ENCODE data around the gene FAF1. TPM values are rescaled to one million over a fixed set of nuclear protein-coding genes. Genes with fewer than 3 reads are reported as not detected.

The FAF1 gene
- total and polyA plus RNA-seq, 2 donors (not counting 1 experiment from before 2014, with no cell fraction given) = 39.6 to 40.0 TPM

GRCh38 chr1:50977575-50978143 lies 17.6 kb upstream of the FAF1 start:
- H2AFZ ChIP-seq (ENCODE audit: low read length) = peak overlapping the region; percentile 57
- peak overlapping the region; percentile 95 for H3K27ac ChIP-seq (ENCODE audit: insufficient read depth, low read length)
- no peaks in the 10 kb centered on the region for H3K27me3 ChIP-seq (ENCODE audit: control insufficient read depth, insufficient read depth, low read length)
- peak overlapping the region; percentile 76 for H3K4me2 ChIP-seq (ENCODE audit: extremely low read depth, insufficient read depth, low read length)
- H3K4me1 ChIP-seq (ENCODE audit: control insufficient read depth, extremely low read depth, insufficient read depth, low read length) = no peaks in the 10 kb centered on the region
- peak overlapping the region; percentile 92 for H3K9ac ChIP-seq (ENCODE audit: insufficient read depth, low read length)
- H3K36me3 ChIP-seq (ENCODE audit: control insufficient read depth, insufficient read depth, low read length) = no peaks in the 10 kb centered on the region
- H4K20me1 ChIP-seq (ENCODE audit: control insufficient read depth, extremely low read depth, insufficient read depth, low read length) = no peaks in the 10 kb centered on the region
- TF ChIP-seq EZH2 (IDR thresholded peaks at IDR 0.05; ENCODE audit: low read length, missing control alignments) (no peak), CTCF (conservative IDR thresholded peaks at IDR 0.05 in 1 of 2, IDR thresholded peaks at IDR 0.05 in 1 of 2; ENCODE audit: low read depth in 1 of 2, low read length in 2 of 2) (no peak)
- DNase-seq (ENCODE audit: low read depth in 2 of 2) = peak; percentile 51 to 60
- H3K79me2 ChIP-seq (ENCODE audit: control insufficient read depth, insufficient read depth, low read length) = peaks cover 50% of the 10 kb centered on the region
- H3K4me3 ChIP-seq (replicated peaks in 1 of 4; ENCODE audit: control extremely low read depth in 1 of 4, insufficient read depth in 1 of 4, low read depth in 3 of 4, low read length in 4 of 4) = peak overlapping the region; percentile 58 to 75 (median 71)
- H3K9me3 ChIP-seq (ENCODE audit: control insufficient read depth, insufficient read depth, low read depth, low read length) = no peaks in the 10 kb centered on the region

DNA sequence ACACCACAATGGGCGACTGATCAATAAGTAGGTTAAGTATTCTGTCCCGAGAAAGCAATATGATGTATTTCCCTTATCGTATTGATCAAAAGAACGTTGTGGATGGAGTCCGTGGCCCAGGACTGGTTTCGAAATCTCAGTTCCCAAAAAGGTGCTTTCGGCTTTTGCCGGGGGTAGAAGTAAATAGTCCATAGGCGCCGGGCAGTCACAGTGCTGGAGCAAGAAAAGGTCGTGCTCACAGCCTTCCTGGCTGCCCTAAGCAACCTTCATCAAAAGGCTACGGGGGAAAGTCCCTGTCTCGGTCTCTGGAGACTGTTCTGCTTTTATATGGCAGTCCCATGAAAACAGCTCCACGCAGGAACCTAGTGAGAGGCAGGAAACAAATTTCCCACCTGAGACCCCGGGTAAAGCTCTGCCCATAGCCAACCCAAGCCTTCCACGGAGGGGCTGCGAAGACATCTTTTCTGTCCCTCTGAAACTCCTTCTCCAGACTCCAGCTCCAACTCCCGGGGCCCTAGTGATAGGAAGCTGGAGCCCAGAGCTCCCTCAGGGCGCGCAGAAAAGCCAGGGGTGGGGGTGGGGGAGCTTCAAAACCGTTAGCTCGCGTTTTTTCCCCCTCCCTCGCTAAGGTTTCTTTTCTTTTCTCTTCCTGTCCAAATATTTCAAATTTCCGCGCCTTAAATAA lies 17.0 kb upstream of the FAF1 start:
- H2AFZ ChIP-seq (ENCODE audit: low read length) = peak overlapping the region; percentile 65
- H3K9ac ChIP-seq (ENCODE audit: insufficient read depth, low read length) = peak overlapping the region; percentile 92
- no peaks in the 10 kb centered on the region for H3K27me3 ChIP-seq (ENCODE audit: control insufficient read depth, insufficient read depth, low read length)
- H3K9me3 ChIP-seq (ENCODE audit: control insufficient read depth, insufficient read depth, low read depth, low read length) = no peaks in the 10 kb centered on the region
- H3K4me3 ChIP-seq (replicated peaks in 1 of 4; ENCODE audit: control extremely low read depth in 1 of 4, insufficient read depth in 1 of 4, low read depth in 3 of 4, low read length in 4 of 4) = peak overlapping the region; percentile 58 to 75 (median 68)
- H3K27ac ChIP-seq (ENCODE audit: insufficient read depth, low read length) = peak overlapping the region; percentile 95
- no peaks in the 10 kb centered on the region for H3K4me1 ChIP-seq (ENCODE audit: control insufficient read depth, extremely low read depth, insufficient read depth, low read length)
- H3K79me2 ChIP-seq (ENCODE audit: control insufficient read depth, insufficient read depth, low read length) = peaks cover 56% of the 10 kb centered on the region
- H3K4me2 ChIP-seq (ENCODE audit: extremely low read depth, insufficient read depth, low read length) = peak overlapping the region; percentile 76
- peak; percentile 51 to 52 for DNase-seq (ENCODE audit: low read depth in 2 of 2)
- H3K36me3 ChIP-seq (ENCODE audit: control insufficient read depth, insufficient read depth, low read length) = no peaks in the 10 kb centered on the region
- TF ChIP-seq EZH2 (IDR thresholded peaks at IDR 0.05; ENCODE audit: low read length, missing control alignments) (no peak), CTCF (conservative IDR thresholded peaks at IDR 0.05 in 1 of 2, IDR thresholded peaks at IDR 0.05 in 1 of 2; ENCODE audit: low read depth in 1 of 2, low read length in 2 of 2) (no peak)
- no peaks in the 10 kb centered on the region for H4K20me1 ChIP-seq (ENCODE audit: control insufficient read depth, extremely low read depth, insufficient read depth, low read length)

DNA sequence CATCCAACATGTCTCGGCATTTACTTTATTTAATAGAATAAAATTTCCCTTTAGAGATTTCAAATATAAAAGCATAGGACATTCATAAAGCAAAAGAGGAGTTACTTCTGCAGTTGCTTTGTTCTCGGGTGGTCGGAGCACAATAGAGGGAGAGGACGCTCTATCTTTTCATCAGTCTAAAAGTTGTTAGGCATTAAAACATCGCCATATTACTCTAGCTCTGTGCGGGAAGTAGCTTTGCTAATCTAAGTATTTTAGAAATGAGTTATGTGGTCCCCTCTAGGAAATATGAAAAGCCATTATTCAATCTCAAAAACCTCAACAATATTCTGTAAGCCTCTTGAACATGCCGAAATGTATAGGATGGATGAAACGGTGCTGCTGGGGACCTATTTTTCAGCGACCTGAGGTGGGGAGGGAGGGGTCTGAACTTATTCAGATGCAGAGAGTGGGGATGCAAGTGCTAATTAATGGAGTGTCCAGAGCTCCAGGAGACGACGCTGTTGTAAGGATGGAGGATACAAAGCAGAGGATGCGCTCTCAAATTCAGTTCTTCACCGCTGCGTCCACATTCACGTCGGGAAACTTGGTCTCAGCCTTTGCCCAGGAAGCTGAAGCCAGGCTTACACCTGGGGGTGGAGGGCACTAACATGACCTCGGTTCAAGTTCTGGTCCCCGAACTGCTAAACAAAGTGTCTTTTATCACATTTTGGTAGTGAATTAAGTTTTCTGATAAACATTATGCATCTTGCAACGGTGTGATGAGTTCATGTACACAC lies 16.2 kb upstream of the FAF1 start:
- TF ChIP-seq EZH2 (IDR thresholded peaks at IDR 0.05; ENCODE audit: low read length, missing control alignments) (no peak), CTCF (conservative IDR thresholded peaks at IDR 0.05 in 1 of 2, IDR thresholded peaks at IDR 0.05 in 1 of 2; ENCODE audit: low read depth in 1 of 2, low read length in 2 of 2) (no peak)
- peak in 1 of 2 donors; percentile 7 for DNase-seq (ENCODE audit: low read depth in 2 of 2)
- H3K4me2 ChIP-seq (ENCODE audit: extremely low read depth, insufficient read depth, low read length) = peak overlapping the region; percentile 76
- peak overlapping the region; percentile 65 for H2AFZ ChIP-seq (ENCODE audit: low read length)
- no peaks in the 10 kb centered on the region for H3K9me3 ChIP-seq (ENCODE audit: control insufficient read depth, insufficient read depth, low read depth, low read length)
- no peaks in the 10 kb centered on the region for H3K36me3 ChIP-seq (ENCODE audit: control insufficient read depth, insufficient read depth, low read length)
- H3K4me3 ChIP-seq (replicated peaks in 1 of 4; ENCODE audit: control extremely low read depth in 1 of 4, insufficient read depth in 1 of 4, low read depth in 3 of 4, low read length in 4 of 4) = peak overlapping the region; percentile 58 to 75 (median 68)
- peak overlapping the region; percentile 95 for H3K27ac ChIP-seq (ENCODE audit: insufficient read depth, low read length)
- no peaks in the 10 kb centered on the region for H4K20me1 ChIP-seq (ENCODE audit: control insufficient read depth, extremely low read depth, insufficient read depth, low read length)
- no peaks in the 10 kb centered on the region for H3K27me3 ChIP-seq (ENCODE audit: control insufficient read depth, insufficient read depth, low read length)
- peaks cover 63% of the 10 kb centered on the region for H3K79me2 ChIP-seq (ENCODE audit: control insufficient read depth, insufficient read depth, low read length)
- no peaks in the 10 kb centered on the region for H3K4me1 ChIP-seq (ENCODE audit: control insufficient read depth, extremely low read depth, insufficient read depth, low read length)
- no peak overlapping the region for H3K9ac ChIP-seq (ENCODE audit: insufficient read depth, low read length)
